ENCODE results near the gene QRICH1. TPM values are rescaled to one million over a fixed set of nuclear protein-coding genes. Genes with fewer than 3 reads are reported as not detected.

Gene QRICH1, protein sequence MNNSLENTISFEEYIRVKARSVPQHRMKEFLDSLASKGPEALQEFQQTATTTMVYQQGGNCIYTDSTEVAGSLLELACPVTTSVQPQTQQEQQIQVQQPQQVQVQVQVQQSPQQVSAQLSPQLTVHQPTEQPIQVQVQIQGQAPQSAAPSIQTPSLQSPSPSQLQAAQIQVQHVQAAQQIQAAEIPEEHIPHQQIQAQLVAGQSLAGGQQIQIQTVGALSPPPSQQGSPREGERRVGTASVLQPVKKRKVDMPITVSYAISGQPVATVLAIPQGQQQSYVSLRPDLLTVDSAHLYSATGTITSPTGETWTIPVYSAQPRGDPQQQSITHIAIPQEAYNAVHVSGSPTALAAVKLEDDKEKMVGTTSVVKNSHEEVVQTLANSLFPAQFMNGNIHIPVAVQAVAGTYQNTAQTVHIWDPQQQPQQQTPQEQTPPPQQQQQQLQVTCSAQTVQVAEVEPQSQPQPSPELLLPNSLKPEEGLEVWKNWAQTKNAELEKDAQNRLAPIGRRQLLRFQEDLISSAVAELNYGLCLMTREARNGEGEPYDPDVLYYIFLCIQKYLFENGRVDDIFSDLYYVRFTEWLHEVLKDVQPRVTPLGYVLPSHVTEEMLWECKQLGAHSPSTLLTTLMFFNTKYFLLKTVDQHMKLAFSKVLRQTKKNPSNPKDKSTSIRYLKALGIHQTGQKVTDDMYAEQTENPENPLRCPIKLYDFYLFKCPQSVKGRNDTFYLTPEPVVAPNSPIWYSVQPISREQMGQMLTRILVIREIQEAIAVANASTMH
- polyA plus RNA-seq (ENCODE audit: insufficient read length in 3 of 3) = 10 to 100 TPM; 78.9 to 87.3 (median 82.2) TPM
- long read RNA-seq, donor 1, partial matches to known transcripts = 13 of 16 reads
- long read RNA-seq, donor 1, other reads (novel, unspliced or antisense) = 0 of 16 reads
- long read RNA-seq, donor 2, transcript QRICH1-202 (10 exons, 3,549 nt) = major isoform, 9 of 18 reads
- long read RNA-seq, donor 2, partial matches to known transcripts = 9 of 18 reads
- long read RNA-seq, donor 2, other reads (novel, unspliced or antisense) = 0 of 18 reads
- long read RNA-seq, donor 3, partial matches to known transcripts = 15 of 19 reads
- long read RNA-seq, donor 3, other reads (novel, unspliced or antisense) = 0 of 19 reads
- long read RNA-seq, donor 4, transcript QRICH1-202 (10 exons, 3,549 nt) = major isoform, 10 of 21 reads
- long read RNA-seq, donor 4, partial matches to known transcripts = 8 of 21 reads
- long read RNA-seq, donor 4, other reads (novel, unspliced or antisense) = 0 of 21 reads
- long read RNA-seq, donor 5, partial matches to known transcripts = 15 of 16 reads
- long read RNA-seq, donor 5, other reads (novel, unspliced or antisense) = 0 of 16 reads
- long read RNA-seq, donor 6, partial matches to known transcripts = 14 of 19 reads
- long read RNA-seq, donor 6, other reads (novel, unspliced or antisense) = 0 of 19 reads
- long read RNA-seq, donor 7, partial matches to known transcripts = 133 of 135 reads
- long read RNA-seq, donor 7, other reads (novel, unspliced or antisense) = 0 of 135 reads
- long read RNA-seq, donor 8, partial matches to known transcripts = 16 of 16 reads
- long read RNA-seq, donor 8, other reads (novel, unspliced or antisense) = 0 of 16 reads
- long read RNA-seq, donor 9, transcript QRICH1-202 (10 exons, 3,549 nt) = major isoform, 6 of 15 reads
- long read RNA-seq, donor 9, partial matches to known transcripts = 7 of 15 reads
- long read RNA-seq, donor 9, other reads (novel, unspliced or antisense) = 0 of 15 reads
- long read RNA-seq, donor 10, partial matches to known transcripts = 20 of 22 reads
- long read RNA-seq, donor 10, other reads (novel, unspliced or antisense) = 0 of 22 reads
- long read RNA-seq, donor 11, partial matches to known transcripts = 16 of 19 reads
- long read RNA-seq, donor 11, other reads (novel, unspliced or antisense) = 0 of 19 reads
- long read RNA-seq, donor 12, transcript QRICH1-202 (10 exons, 3,549 nt) = major isoform, 8 of 30 reads
- long read RNA-seq, donor 12, partial matches to known transcripts = 19 of 30 reads
- long read RNA-seq, donor 12, other reads (novel, unspliced or antisense) = 0 of 30 reads
- long read RNA-seq, donor 13, partial matches to known transcripts = 16 of 17 reads
- long read RNA-seq, donor 13, other reads (novel, unspliced or antisense) = 0 of 17 reads
- long read RNA-seq, donor 14 = 0 reads
- long read RNA-seq, donor 15, partial matches to known transcripts = 16 of 25 reads
- long read RNA-seq, donor 15, other reads (novel, unspliced or antisense) = 0 of 25 reads
- long read RNA-seq, donor 16, transcript QRICH1-202 (10 exons, 3,549 nt) = major isoform, 7 of 22 reads
- long read RNA-seq, donor 16, partial matches to known transcripts = 15 of 22 reads
- long read RNA-seq, donor 16, other reads (novel, unspliced or antisense) = 0 of 22 reads

DNA sequence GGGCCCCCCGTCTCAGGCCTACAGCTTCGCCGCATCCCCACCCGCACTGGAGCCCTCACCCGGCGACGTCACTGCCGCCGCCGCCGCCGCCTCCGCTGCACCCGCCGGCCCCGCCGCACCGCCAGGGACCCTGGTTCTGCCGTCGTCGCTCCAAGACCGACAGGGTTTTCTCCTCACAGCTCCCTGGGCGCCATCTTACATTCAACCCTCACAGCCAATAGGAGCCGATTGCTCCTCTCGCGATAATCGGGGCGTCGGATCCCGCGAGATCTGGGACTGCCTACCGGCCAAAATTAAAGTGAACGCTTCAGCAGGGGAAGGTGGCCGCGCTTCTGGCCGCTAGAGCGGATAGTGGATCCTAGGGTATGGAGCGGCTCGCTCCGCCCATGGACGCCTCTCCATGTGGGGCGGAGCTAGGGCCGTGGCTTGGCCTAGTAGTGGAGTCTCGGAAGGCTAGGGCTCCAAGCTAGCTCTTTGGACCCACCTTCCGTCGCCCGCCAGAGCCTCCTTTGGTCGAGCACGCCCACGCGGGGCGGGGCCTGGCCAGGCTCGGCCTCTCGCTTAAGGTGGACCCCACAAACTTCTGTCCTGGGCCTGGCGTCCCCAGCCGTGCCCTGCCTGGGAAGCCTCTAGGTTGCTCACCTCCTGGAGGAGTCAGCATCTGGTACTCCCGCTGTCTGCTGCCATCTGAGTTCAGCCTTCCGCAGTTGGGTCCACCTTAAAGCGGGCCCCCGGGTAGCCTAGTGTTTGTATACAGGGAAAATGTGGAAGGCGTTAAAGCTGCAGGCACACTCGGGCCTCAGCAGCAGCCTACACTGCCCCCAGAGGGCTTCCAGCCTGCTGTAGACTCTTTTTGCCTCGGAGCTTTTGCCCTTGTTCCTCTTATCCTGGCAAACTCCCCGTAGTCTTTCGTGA lies at the start of gene QRICH1:
Gene QRICH1, minus strand, starts transcription at position 219 of the 915 bp plus-strand sequence. CDS start 17,054 bp downstream, outside the sequence.
- DNase-seq = peak; percentile 99

DNA sequence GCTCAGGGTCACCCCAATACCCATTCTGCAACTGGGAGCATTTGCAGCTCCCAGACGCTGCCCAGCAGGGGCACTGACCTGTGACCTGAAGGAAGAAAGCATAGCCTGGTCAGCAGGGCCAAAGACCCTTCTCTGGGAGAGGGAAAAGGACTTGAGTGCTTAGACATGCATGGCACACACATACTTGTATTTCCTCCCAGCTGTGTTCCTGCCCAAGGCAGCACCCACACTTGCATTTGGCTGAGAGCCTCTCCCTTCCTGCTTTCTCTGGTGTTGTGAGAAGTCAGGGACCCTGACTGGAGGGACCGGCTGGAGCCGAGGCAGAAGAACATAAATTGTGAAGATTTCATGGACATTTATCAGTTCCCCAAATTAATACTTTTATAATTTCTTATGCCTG lies 46.2 kb upstream of the QRICH1 start:
- no peak for DNase-seq

DNA sequence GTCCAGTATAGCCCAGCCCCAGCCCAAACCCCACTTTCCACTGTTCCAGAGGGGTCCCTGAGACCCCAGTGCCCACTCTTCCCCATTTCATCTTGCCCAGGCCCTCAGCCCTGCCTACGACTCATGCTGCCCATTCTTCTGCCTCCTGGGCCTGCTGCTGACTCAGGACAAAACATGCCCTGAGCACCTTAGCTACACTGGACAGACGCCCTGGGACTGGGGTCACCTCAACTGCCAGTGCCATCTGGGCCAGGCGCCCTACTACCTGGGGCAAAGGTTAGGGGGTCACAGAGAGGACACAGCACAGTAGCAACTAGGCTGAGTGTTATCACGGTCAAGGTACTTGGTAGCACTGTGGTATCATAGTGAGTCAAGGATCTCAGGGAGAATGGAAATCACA lies 41.6 kb upstream of the QRICH1 start:
- DNase-seq = no peak

DNA sequence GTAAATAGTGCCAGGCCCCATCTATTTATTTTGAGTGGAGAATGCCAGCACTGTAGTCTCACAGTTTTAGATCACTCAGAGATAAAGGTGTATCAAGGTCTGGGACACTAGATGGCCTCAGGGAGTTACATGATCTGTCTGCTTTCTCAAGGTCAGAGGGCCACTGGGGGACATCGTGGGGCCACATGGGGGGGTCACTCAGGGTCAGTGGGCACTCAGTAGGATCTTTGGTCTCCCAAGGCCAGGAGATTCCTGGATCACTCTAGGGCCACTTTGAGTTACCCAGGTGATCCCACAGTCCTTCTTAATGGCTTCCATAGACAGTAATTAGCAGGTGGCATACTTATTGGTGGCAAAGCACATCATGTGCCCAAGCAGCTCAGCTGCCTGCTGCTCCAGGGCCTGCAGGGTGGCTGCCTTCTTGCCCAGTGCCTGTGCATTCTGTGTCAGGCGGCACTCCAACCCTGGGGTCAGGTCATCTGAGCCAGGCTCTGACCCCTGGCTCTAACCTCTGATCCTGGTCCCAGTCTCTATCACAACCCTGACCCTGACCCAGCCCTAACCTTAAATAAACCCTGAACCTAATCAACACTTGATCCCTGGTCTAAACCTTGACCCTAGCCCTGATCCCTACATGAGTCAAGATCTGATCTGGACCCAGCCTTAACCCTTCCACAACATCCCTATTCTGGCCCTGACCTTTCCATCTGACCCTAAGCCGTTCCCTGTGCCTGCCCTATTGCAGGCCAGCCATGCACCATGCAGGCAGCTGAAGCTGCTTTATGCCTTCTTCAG lies 40.8 kb upstream of the QRICH1 start:
- no peak for DNase-seq

DNA sequence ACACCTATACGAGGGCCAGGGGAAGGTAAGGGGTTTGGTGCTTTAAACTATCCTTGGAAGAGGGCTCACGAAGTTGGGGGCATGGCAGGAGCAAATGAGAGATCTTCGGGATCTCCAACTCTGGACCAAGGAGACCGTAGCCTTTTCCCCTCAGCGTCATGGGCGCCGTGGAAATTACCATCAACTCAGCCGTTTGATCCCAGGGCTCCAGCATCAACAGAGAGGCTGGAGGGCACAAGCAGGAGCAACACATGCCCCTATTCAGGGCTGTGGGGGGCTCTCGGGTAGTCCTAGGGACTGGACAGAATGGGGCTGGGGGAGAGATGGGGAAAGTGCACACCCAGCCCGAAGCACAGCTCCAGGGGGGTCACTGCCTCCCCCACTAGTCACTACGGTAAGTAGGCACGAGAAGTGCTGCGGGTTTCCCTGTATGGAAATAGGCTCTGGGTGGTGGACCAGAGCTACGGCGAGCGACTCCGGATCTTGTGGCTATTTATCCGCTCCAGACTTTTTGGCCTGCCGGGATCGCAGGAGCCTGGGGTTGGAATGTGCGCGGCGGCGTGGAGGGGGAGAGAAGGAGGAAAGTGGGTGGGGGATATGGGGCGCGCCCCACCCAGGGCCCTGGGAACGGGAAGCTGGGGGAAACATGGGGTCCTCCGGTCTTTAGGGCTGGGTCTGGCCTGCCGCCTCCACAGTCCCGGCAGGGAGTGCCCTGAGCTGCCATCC lies 39.5 kb upstream of the QRICH1 start:
- peak; percentile 92 for DNase-seq

DNA sequence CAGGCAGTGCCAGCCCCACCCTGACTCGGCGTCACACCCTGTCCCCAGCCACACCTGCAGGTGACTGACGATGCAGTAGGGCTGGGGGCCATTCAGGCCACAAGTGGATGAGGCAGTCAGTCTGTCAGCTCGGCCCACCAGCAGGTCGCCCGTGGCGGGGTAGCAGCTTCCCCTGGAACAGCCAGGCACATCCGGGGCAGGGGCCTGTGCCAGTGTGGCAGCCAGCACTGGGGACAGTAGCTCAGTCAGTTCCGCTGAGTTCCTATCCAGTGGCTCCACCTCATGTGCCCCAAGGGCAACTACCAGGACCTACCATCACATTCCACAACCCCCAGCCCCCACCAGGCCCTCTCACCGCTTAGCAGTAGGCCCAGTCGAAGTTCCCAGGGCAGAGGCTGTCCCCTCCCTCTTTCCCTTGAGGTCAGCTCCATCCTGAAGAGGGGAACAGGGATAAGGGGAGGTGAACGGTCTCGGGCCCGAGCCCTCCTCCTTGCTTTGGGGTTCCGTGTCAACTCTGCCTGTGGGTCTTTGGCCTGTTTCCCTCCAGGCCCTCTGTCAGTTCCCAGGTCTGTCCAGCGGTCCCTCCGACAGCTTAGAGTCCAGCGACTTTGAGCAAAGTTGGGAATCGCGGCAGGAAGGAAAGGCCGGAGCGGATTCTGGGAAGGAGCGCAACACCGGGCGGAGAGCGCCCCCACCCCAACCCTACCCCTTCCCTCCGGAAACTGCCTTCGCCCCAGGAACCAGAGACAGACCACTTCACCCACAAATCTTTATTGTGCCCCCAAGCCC lies 38.8 kb upstream of the QRICH1 start, which contains the start of gene LAMB2:
Gene LAMB2, minus strand, starts transcription at position 614 of the 789 bp plus-strand sequence. Its CDS starts 183 bp downstream, at position 431.
- DNase-seq = peak; percentile 82

DNA sequence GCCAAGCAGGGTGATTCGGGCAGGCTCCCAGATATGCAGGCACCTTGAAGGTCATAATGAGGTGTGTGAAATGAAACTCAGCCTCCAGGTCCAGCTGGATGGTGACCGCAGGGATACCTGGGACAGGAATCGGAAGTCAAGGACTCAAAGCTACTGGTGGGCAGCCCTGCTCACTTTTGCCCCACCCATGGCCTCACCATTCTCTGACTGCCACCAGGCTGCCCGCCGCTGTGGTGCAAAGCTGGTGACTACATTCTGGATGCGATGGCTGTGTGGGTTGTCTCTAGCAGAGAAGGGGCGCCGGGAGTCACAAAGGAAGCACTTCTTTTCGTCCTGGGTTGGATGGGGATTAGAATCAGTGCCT lies 38.2 kb upstream of the QRICH1 start:
- no peak for DNase-seq

DNA sequence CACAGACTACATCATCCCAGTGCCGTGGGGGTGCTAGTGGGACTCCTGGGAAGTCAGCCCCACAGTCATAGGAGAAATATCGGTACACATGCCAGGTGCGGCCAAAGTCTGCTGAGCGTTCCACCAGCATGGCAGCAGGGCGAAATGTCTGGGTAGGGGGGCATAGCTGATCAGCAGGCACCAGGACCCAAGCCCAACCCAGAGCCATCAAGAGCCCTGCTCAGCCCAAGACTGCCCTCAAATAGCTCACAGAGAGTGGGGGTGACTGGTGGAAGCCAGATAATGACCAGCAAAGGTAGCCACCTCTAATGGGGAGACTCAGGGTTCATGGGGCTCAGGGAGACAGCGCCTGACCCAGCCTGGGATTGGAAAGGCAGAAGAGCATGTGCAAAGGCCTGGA lies 37.7 kb upstream of the QRICH1 start:
- DNase-seq = no peak

DNA sequence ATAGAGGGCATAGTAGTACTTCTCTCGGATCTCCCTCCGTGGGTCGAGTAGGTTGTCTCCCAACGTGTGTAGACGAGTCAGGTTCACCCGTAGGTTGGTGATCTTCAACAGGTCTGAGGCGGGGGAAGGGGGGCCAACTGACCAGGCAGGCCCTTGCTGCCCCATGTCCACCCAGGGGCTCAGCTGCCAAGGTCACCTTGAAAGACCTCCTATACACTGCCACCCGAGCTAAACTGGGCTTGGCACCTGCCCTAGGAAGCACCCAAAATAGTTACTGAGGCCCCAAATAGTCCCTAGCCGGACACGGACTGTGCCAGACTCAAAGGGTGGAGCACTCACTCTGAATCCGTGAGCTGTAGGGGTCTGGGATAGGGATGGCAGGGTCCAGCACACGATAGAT lies 37.2 kb upstream of the QRICH1 start:
- DNase-seq = no peak

DNA sequence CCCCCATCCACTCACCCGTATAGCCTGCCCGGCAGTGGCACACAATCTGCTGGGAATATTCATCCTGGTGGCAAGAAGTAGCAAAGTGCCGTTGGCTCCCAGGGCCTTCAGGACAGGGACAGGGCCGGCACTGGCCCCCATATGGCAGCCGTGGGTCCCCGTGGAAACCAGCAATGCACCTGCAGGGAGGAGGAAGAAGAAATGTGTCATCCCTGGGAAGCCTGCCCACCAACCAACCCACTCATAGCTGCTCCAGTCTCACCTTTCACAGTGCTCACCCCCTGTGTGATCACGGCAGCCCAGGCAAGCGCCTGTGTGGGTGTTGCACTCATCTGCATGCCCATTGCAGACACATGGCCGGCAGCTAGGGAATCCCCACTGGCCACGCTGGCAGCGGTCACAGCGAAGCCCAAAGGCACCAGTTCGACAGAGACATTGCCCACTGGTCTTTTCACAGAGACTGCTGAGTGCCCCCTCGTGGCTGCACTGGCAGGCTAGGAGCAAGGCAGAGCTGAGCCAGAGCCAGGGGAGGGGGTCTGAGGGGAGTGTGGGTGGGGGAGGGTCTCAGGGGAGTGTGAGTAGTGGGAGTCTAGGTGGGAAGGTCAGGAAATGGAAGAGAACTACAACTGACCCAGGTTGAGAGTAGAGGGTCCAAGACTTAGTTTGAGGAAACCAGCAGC lies 31.3 kb upstream of the QRICH1 start:
- DNase-seq = no peak

DNA sequence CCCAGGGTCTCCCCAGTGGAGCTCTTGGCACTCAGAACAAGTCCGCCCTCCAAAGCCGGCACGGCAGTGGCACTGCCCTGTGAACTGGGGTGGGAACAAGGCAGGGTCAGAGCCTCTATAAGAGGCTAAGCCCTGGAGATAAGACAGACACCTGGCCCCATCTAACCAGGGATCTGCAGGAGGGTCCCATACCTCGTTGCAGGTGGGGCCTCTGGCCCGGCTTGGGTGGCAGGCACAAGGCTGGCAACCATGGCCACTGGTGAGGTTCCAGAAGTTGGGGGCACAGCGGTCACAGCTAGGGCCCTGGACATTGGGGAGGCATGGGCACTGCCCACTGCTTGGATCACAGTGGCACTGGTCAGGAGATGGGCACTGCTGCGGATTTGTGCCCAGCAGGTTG lies 30.3 kb upstream of the QRICH1 start:
- DNase-seq = no peak

DNA sequence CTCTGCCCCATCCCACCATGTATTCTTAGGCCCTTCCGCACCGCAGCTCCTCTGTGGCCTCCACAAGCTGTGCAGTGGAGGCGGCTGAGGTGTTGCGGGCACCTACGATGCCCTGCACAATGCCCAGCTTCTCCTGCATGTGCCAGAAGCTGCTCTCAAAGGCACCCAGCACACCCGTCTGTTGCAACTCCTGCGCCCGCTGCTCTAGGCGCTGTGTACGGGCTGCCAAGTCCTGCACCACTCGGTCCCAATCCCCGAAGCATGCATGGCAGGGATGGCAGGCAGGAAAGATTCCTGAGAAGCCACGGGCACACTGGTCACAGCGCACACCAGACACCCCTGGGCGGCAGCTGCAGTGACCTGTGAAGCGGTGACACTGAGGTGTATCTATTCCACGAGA lies 29.8 kb upstream of the QRICH1 start:
- no peak for DNase-seq

DNA sequence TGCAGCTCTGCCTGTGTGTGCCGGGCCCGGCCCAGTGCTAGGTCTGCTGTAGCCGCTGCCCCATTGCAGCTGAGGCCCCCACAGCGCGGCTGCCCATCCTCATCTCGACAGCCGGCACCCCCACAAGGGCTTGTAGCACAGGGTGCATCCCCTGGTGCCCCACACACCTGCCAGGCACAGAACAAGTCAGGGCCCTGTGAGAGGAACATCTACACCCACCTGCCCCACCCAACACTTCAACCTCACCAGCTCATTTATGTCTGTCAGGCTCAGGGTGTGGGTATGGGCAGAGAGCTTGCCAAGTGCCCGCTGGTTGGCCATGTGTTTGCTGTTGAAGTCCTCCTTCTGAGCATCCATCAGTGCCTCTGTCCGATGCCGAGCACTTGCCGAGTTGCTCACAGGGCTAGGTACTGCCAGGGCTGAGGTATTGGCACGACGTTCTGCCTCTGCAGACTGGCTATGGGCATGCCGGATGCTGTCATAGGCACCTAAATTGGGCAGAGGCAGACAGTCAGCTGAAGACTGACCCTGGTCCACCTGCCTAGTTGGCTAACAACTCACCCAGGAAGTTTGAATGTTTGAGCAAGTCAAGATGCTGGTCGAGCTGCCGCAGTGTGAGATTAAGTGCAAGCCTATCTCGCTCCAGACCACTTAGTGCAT lies 29.1 kb upstream of the QRICH1 start:
- DNase-seq = no peak

DNA sequence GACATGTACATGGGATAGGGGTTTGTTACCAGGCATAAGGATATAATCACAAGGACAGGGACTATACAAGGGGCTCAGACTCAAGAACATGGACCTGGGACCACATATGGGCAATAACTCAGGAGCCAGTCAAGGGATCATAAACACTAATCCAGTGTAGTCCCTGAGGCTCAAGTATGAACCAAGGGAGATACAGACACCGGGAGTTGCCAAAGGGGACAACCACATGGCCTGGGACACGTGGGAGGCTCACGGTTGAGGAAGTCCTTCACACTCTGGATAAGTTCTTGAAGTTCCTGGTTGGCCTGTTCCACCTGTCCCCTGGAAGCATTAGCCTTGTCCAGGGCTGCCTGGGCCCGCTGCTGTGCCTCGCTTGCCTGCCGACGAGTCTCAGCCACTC lies 28.6 kb upstream of the QRICH1 start:
- no peak for DNase-seq

DNA sequence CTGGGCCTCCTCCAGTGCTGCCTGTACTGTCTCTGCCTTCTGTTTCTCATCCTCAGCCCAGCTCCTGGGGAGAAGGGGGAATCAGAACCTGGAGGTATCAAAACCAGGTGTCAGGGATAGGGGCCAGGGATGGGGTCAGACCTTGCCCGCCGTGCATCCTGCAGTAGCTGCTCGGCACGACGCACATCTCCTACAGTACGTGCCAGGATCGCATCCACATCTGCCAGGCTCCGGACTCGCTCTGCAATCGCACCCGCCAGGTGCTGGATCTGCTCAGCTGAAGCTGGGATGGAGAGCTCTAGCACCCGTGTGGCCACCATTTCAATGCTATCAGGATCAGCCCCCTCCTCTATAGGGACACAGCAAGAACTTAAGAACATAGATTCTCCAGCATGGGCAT lies 28.2 kb upstream of the QRICH1 start:
- no peak for DNase-seq
